ENCODE measurements around the gene PRPF38B. TPM values are rescaled to one million over a fixed set of nuclear protein-coding genes. Genes with fewer than 3 reads are reported as not detected.

PRPF38B gene
- 23.5 TPM for total RNA-seq

DNA sequence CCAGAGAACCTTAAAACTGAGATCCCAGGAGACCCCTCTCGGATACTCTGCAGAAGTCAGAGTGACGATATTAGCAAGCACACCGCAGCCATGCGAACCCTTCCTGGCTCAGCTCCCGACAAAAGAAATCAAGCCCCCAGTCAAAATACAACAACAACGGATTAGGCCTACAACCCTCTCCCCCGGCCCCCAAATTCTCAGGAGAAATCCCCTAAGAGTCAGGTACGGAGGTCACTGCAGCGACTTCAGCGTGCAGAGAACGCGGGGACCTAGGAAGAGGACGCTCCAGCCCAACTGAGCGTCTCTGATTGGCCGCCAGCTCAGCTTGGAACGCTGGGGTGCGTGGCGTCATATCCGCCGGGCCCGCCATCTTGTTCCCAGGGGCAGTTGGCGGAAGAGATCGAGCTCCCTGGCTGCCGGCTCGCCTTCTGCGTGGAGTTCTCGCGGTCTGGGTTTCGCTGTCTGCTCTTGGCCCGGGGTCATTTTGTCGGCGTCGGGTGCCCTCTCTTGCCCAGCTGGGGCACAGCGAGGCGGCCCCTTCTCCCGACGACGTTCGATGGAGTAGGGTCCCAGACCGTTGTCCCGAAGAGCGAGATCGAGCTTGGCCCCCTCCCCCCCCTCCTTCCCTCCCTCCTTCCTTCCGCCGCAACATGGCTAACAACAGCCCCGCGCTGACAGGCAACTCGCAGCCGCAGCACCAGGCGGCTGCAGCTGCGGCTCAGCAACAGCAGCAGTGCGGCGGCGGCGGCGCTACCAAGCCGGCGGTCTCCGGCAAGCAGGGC, at the start of gene PRPF38B:
Gene PRPF38B (plus strand): TSS at position 369 of the 782 bp plus-strand sequence. CDS start 282 bp downstream, at position 651.

GRCh38 chr1:108661030-108661609, 31.0 kb upstream of the PRPF38B start, which contains the start of gene HENMT1:
HENMT1 (minus strand) TSS chr1:108661093; CDS start chr1:108659884, 1,209 bp downstream.

GRCh38 chr1:108712606-108713150, 20.6 kb downstream of the PRPF38B start, which contains the start of gene FNDC7:
FNDC7 (plus strand) TSS chr1:108712908; CDS start chr1:108712934, 26 bp downstream.

GRCh38 chr1:108746382-108747170, 54.5 kb downstream of the PRPF38B start, which contains the start of gene STXBP3:
STXBP3 (plus strand) TSS chr1:108746674; CDS start chr1:108746738, 64 bp downstream.

Other genes with a start within 250 kb of the PRPF38B start
- not detected for gene NBPF6, start 242.0 kb upstream of the PRPF38B start, total RNA-seq
- gene EEIG2, start 132.2 kb upstream of the PRPF38B start, total RNA-seq: 41.0 TPM
- 17.5 TPM for gene HENMT1, start 31.2 kb upstream of the PRPF38B start, total RNA-seq
- gene FNDC7, start 20.6 kb downstream of the PRPF38B start, total RNA-seq: not detected
- 40.7 TPM for gene STXBP3, start 54.4 kb downstream of the PRPF38B start, total RNA-seq
- gene AKNAD1, start 164.8 kb downstream of the PRPF38B start, total RNA-seq: 5.6 TPM
- 39.1 TPM for gene GPSM2, start 184.7 kb downstream of the PRPF38B start, total RNA-seq